NCI-H1930 (cell line): ENCODE measurements around the gene SH2D4B.

Experiments used
- DNase-seq, 2 experiments: peaks; one replicate each; lab custom pipeline; 2025; lab: John Stamatoyannopoulos, UW

SH2D4B gene

GRCh38 chr10:80646366-80646765, 108.7 kb downstream of the SH2D4B start:
- DNase-seq = no peak

GRCh38 chr10:80647173-80647833, 109.6 kb downstream of the SH2D4B start:
- DNase-seq = no peak

GRCh38 chr10:80648106-80648505, 110.4 kb downstream of the SH2D4B start:
- no peak for DNase-seq

GRCh38 chr10:80649183-80649582, 111.5 kb downstream of the SH2D4B start:
- no peak for DNase-seq

GRCh38 chr10:80655898-80656297, 118.2 kb downstream of the SH2D4B start:
- DNase-seq = no peak

- DNase-seq = no peak
These were observed 120.4 kb downstream of the SH2D4B start for GRCh38 chr10:80658068-80658467.

- DNase-seq = no peak
These were observed 121.6 kb downstream of the SH2D4B start for GRCh38 chr10:80659289-80659688.

- DNase-seq = no peak
These were observed 122.6 kb downstream of the SH2D4B start for GRCh38 chr10:80660266-80660665.

- no peak for DNase-seq
These were observed 123.0 kb downstream of the SH2D4B start for GRCh38 chr10:80660736-80661135.

- DNase-seq = no peak
These were observed 123.8 kb downstream of the SH2D4B start for GRCh38 chr10:80661526-80661925.

GRCh38 chr10:80662429-80663261, 124.9 kb downstream of the SH2D4B start:
- DNase-seq = peak; percentile 3 to 38

- peak in 1 of 2 experiments; percentile 50 for DNase-seq
These were observed 126.5 kb downstream of the SH2D4B start for GRCh38 chr10:80664071-80664680.

- no peak for DNase-seq
These were observed 131.8 kb downstream of the SH2D4B start for GRCh38 chr10:80669485-80669884.

- DNase-seq = no peak
These were observed 133.1 kb downstream of the SH2D4B start for GRCh38 chr10:80670774-80671173.

- no peak for DNase-seq
These were observed 134.1 kb downstream of the SH2D4B start for GRCh38 chr10:80671847-80672246.

- no peak for DNase-seq
These were observed 134.9 kb downstream of the SH2D4B start for GRCh38 chr10:80672613-80673012.

GRCh38 chr10:80674809-80675208, 137.1 kb downstream of the SH2D4B start:
- no peak for DNase-seq

GRCh38 chr10:80681142-80681541, 143.4 kb downstream of the SH2D4B start:
- no peak for DNase-seq

GRCh38 chr10:80684259-80684658, 146.6 kb downstream of the SH2D4B start:
- peak in 1 of 2 experiments; percentile 0 for DNase-seq

- no peak for DNase-seq
These were observed 147.7 kb downstream of the SH2D4B start for GRCh38 chr10:80685355-80685754.

- DNase-seq = no peak
These were observed 149.2 kb downstream of the SH2D4B start for GRCh38 chr10:80686734-80687475.

GRCh38 chr10:80687476-80687789, 149.7 kb downstream of the SH2D4B start:
- DNase-seq = no peak
